Urinary bladder (tissue), 4 donors: ENCODE data around the gene IQGAP2. TPM values are rescaled to one million over a fixed set of nuclear protein-coding genes. Genes with fewer than 3 reads are reported as not detected.
"Not testable (repeated sequence)": the region's sequence is repeated elsewhere in the genome, so short reads cannot be mapped to it uniquely, and the experiment has no call there.

Experiments used
- DNase-seq: peaks from one replicate; pipeline ENCODE4 v3.0.0-alpha.2; 2015; ENCODE audit errors: extremely low spot score
- H3K27ac ChIP-seq: one replicate; pipeline ENCODE4 v1.5.1; 2013; ENCODE audit warnings: low read depth, mild to moderate bottlenecking, moderate library complexity
- H3K36me3 ChIP-seq: one replicate; pipeline ENCODE4 v1.6.1; 2013; ENCODE audit warnings: mild to moderate bottlenecking, moderate library complexity; ENCODE audit not compliant: insufficient read depth
- H3K4me1 ChIP-seq: one replicate; pipeline ENCODE4 v1.6.1; 2013; ENCODE audit warnings: mild to moderate bottlenecking, moderate library complexity; ENCODE audit not compliant: insufficient read depth
- H3K4me3 ChIP-seq: one replicate; pipeline ENCODE4 v1.5.1; 2013; ENCODE audit warnings: low read depth, low read length
- WGBS: extraction: QIAGEN DNeasy Blood & Tissue Kit; methylation state at CpG from one replicate; pipeline ENCODE4 v1.1.7; 2013; 5-methylcytosine and 5-hydroxymethylcytosine counted together
- polyA plus RNA-seq: library from polyadenylated mRNA; stranded (reverse); fragments of 200-250 nt; gene quantifications from one replicate; pipeline ENCODE4 v1.2.3, GENCODE V29; 2013
- total RNA-seq: library from RNA; depleted of rRNA; stranded (reverse); fragments of >200 nt; gene quantifications from one replicate; pipeline ENCODE4 v1.2.3, GENCODE V29; 2014
- donor health status: healthy with polysubstance abuse.
- donor health status: healthy.

The IQGAP2 gene
- total and polyA plus RNA-seq, 2 donors = 4.5 to 29.6 TPM

GRCh38 chr5:76414788-76415187, 11.7 kb downstream of the IQGAP2 start:
- Histone ChIP-seq H3K4me3 (no peak overlapping the region), H3K27ac (no peak overlapping the region), H3K36me3 (no peaks in the 10 kb centered on the region), H3K4me1 (no peaks in the 10 kb centered on the region)
- no peak for DNase-seq
- 74% methylated on average over 3 of the region's 3 CpGs for WGBS

DNA sequence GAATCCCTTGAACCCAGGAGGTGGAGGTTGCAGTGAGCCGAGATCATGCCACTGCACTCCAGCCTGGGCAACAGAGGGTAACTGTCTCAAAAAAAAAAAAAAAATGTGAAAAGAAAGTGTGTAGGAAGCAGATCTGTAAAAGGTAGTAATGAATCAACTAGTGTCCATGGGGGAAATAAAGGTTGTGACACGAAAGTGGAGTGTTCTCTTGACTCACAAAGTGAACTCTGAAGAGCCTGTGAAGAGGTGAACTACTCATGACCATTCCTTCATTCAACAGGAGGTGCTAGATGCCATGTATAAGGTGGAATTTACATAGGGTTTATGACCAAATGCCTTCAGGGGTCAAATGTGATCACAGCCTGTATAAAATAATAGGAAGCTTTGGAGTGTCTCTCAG, 12.8 kb downstream of the IQGAP2 start:
- H3K27ac ChIP-seq = no peak overlapping the region
- no peak for DNase-seq
- H3K4me3 ChIP-seq = no peak overlapping the region
- H3K4me1 ChIP-seq = no peaks in the 10 kb centered on the region
- no peaks in the 10 kb centered on the region for H3K36me3 ChIP-seq
- WGBS = 91% methylated on average over 2 of the region's 2 CpGs

- Histone ChIP-seq H3K36me3 (no peaks in the 10 kb centered on the region), H3K4me1 (no peaks in the 10 kb centered on the region), H3K27ac (no peak overlapping the region), H3K4me3 (no peak overlapping the region)
- WGBS = 98% methylated on average over 1 of the region's 1 CpG
- no peak for DNase-seq
These were observed 16.7 kb downstream of the IQGAP2 start for GRCh38 chr5:76419597-76420298.

DNA sequence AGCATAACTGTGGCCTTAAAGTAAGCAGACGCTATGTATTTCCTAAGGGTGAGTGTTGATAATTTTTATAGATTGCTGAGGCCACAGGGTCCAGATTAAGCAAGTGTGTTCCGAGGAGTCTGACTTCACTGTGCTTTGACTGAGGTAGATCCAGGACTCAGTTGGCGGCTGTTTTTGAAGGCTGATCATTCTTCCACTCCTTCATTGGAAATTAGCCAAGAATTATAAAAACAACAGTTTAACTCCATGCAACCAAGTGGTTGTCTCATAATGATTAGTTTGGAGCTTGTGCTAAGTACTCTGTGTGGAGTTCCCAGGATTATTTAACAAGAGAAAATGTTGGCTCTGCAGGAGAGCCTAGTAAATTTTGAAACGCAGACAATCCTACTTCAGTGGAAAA, 19.1 kb downstream of the IQGAP2 start:
- Histone ChIP-seq H3K4me3 (no peak overlapping the region), H3K36me3 (no peaks in the 10 kb centered on the region), H3K27ac (no peak overlapping the region), H3K4me1 (no peaks in the 10 kb centered on the region)
- no peak for DNase-seq
- 29% methylated on average over 4 of the region's 4 CpGs for WGBS

DNA sequence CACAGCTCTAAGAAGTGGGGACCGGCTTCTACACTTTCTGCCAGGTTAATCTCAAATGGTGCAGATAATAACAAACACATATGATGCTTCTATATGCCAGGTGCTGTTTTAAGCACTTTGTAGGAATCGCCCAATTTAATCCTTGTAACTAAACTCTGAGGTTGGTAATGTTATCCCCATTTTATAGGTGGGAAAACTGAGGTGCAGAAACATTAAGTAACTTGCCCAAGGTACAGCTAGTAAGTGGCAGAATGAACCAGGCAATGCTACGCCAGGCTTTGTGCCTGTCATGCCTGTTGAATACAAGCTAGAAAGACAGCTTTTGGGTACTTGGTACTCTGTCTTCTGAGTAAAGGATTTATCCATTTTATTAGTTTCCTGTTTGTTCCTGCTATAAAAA, 19.7 kb downstream of the IQGAP2 start:
- Histone ChIP-seq H3K4me3 (no peak overlapping the region), H3K27ac (no peak overlapping the region), H3K36me3 (no peaks in the 10 kb centered on the region), H3K4me1 (no peaks in the 10 kb centered on the region)
- no peak for DNase-seq
- 86% methylated on average over 3 of the region's 3 CpGs for WGBS

DNA sequence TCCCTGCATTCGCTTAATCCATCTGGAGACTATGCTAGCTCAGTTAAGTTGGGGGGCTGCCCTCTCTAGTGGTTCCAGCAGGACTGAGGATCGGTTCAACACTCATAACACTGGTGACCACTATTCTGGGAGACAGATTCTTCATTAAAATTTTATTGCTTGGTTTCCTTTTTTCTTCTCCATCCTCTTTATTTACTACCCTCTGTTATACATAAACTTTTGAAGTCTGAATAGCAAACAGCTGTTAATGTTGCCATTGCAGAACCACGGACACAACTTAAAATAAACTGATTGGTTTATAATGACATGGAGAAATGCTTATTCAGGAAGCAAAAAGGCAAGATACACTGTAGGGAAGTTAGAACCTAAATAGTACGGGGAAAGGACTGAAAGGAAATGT, 22.1 kb downstream of the IQGAP2 start:
- Histone ChIP-seq H3K27ac (no peak overlapping the region), H3K4me1 (no peaks in the 10 kb centered on the region), H3K36me3 (no peaks in the 10 kb centered on the region), H3K4me3 (no peak overlapping the region)
- no peak for DNase-seq
- WGBS = 48% methylated on average over 4 of the region's 4 CpGs

DNA sequence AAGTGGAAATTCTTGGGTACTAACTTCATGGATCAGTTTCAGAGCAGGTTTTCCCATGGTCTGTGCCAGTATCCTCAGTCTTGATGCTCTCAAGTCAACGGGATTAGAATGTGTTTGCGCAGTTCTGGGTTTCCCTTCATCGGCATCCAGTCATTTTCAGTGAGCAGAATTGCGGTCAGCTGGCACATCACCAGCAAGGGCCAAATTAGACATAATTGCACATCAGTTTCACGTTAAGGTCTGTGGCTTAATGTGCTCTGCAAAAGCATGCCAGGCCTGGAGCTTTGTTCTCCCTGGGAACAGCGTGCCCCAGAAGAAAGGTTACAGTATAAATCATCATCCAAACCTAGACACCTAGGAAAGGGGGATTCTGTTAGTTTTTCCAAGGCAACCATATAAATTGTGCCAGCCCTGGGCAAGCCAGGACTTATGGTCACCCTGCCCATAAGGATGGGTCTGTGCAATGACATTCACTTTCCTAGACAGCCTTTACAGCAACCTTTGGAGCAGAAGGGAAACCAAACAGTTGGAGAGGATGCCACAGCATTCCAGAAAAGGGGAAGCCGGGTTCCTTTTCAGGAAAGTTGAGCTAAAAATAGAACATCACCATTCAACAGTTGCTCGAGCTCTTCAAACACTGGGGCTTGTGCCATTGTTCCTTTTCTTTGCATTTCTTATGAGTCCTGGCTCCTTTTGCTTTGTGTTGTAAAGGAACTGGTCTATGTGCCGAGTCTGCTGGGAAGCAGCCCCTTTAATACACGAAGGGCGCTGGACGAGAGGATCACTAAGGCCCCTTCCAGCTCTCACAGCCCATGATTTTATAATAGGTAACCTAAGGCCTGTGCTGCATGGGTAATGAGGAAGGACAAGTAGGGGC, 23.1 kb downstream of the IQGAP2 start:
- DNase-seq = no peak

DNA sequence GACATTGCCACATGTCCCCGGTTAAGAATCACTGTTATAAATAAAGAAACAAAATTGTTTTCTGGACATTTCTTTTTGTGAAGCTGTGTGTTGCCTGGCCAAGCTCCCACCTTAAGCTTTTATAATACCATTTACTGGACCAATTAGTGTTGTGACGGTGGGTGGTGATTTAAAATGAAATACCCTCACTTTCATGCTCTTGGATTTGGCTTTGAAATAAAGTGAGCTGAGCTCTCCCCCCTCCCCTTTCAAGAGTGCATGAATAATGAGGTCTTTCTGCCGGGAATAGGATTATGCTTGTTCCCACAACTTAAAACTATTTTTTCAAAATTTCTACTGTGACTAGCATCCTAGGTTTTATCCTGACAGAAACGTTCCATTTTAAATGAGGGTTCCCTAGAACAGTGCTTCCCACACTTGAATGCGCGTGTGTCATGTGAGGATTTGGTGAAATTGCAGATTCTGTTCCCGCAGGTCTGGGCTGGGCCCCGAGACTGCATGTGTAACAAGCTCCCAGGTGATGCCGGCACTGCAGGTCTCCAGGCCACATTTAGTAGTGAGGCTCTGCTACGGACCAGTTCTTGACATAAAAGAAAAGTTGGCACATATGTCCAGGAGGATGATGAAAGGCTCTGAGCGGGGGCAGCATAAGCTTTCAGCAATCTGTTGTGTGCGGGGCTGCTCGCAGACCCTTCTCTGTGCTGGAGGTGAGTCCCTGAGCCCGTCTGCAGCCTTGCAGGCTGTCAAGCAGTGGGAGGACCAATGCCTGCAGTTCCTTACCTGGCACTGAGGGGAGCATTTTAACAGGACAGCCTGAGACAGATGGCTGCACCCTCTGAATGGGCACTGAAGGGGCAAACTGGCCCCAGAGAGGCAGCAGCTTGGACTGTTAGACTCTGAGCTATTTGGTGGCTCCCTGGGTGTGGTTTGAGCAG, 24.4 kb downstream of the IQGAP2 start:
- Histone ChIP-seq H3K27ac (no peak overlapping the region), H3K4me3 (no peak overlapping the region), H3K36me3 (no peaks in the 10 kb centered on the region), H3K4me1 (no peaks in the 10 kb centered on the region)
- WGBS = 84% methylated on average over 14 of the region's 14 CpGs
- DNase-seq = no peak

More for the DNA sequence above, 23.1 kb downstream of the IQGAP2 start:
- WGBS = 60% methylated on average over 12 of the region's 12 CpGs
- no peak overlapping the region for H3K4me3 ChIP-seq
- no peaks in the 10 kb centered on the region for H3K4me1 ChIP-seq
- H3K27ac ChIP-seq = no peak overlapping the region
- no peaks in the 10 kb centered on the region for H3K36me3 ChIP-seq

GRCh38 chr5:76428550-76428949, 25.5 kb downstream of the IQGAP2 start:
- H3K36me3 ChIP-seq, DNase-seq, H3K4me1 ChIP-seq, H3K27ac ChIP-seq, H3K4me3 ChIP-seq: not testable (repeated sequence)
- 87% methylated on average over 6 of the region's 6 CpGs for WGBS

- no peak for DNase-seq
- Histone ChIP-seq H3K27ac (no peak overlapping the region), H3K4me3 (no peak overlapping the region), H3K4me1 (no peaks in the 10 kb centered on the region), H3K36me3 (no peaks in the 10 kb centered on the region)
- 41% methylated on average over 1 of the region's 1 CpG for WGBS
These were observed 30.2 kb downstream of the IQGAP2 start for GRCh38 chr5:76433261-76433660.

DNA sequence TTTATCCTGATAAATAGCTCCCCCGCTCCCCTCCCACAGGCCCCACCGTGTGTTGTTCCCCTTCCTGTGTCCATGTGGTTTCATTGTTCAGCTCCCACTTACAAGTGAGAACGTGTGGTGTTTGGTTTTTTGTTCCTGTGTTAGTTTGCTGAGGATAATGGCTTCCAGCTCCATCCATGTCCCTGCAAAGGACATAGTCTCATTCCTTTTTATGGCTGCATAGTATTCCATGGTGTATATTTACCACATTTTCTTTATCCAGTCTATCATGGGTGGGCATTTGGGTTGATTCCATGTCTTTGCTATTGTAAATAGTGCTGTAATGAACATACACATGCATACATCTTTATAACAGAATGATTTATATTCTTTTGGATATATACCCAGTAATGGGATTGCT, 34.4 kb downstream of the IQGAP2 start:
- DNase-seq, H3K4me3 ChIP-seq, H3K36me3 ChIP-seq, H3K4me1 ChIP-seq, H3K27ac ChIP-seq: not testable (repeated sequence)
- WGBS = 87% methylated on average over 3 of the region's 3 CpGs

- DNase-seq = no peak
- 68% methylated on average over 1 of the region's 1 CpG for WGBS
- no peaks in the 10 kb centered on the region for H3K4me1 ChIP-seq
- no peaks in the 10 kb centered on the region for H3K36me3 ChIP-seq
- no peak overlapping the region for H3K4me3 ChIP-seq
- H3K27ac ChIP-seq = no peak overlapping the region
These were observed 34.9 kb downstream of the IQGAP2 start for GRCh38 chr5:76438025-76438424.

- 92% methylated on average over 1 of the region's 1 CpG for WGBS
- no peaks in the 10 kb centered on the region for H3K4me1 ChIP-seq
- no peak for DNase-seq
- H3K36me3 ChIP-seq = no peaks in the 10 kb centered on the region
- no peak overlapping the region for H3K27ac ChIP-seq
- no peak overlapping the region for H3K4me3 ChIP-seq
These were observed 36.1 kb downstream of the IQGAP2 start for GRCh38 chr5:76439201-76439600.
